Lower lobe of right lung (tissue), 2 donors: ENCODE data around the gene LAMTOR2. TPM values are rescaled to one million over a fixed set of nuclear protein-coding genes. Genes with fewer than 3 reads are reported as not detected.
"Not testable (repeated sequence)": the region's sequence is repeated elsewhere in the genome, so short reads cannot be mapped to it uniquely, and the experiment has no call there.

Experiments
- ATAC-seq, 2 donors: fragments of 200-7000 bp; cut with Tn5 transposase; one replicate each; pipeline ENCODE4 v1.9.1; 2020 to 2022; ENCODE audit warnings: mild to moderate bottlenecking in 2 of 2, moderate library complexity in 2 of 2
- DNase-seq: peaks from one replicate; pipeline ENCODE4 v3.0.0-alpha.2; 2020
- H3K27ac ChIP-seq: fragments of 200-600 bp; one replicate; pipeline ENCODE4 v1.8.0; 2022
- H3K27me3 ChIP-seq: fragments of 200-600 bp; one replicate; pipeline ENCODE4 v1.8.0; 2022; ENCODE audit warnings: low read depth
- H3K36me3 ChIP-seq: fragments of 200-600 bp; one replicate; pipeline ENCODE4 v1.8.0; 2022; ENCODE audit warnings: mild to moderate bottlenecking
- H3K4me1 ChIP-seq: fragments of 200-600 bp; one replicate; pipeline ENCODE4 v1.8.0; 2022
- H3K4me3 ChIP-seq: fragments of 200-600 bp; one replicate; pipeline ENCODE4 v1.8.0; 2022; ENCODE audit warnings: mild to moderate bottlenecking
- H3K9me3 ChIP-seq: fragments of 200-600 bp; one replicate; pipeline ENCODE4 v1.8.0; 2022
- CTCF ChIP-seq: fragments of 200-600 bp; IDR thresholded peaks from one replicate; pipeline ENCODE4 v1.8.0; 2022; ENCODE audit warnings: antibody characterized with exemption, mild to moderate bottlenecking
- intact Hi-C: fragments of 100-400 bp; cut with DNase I; formaldehyde crosslinking; loops from one replicate; pipeline ENCODE4 v1.11.0; 2022
- total RNA-seq: library from RNA; stranded (reverse); fragmentation: NEBNext Ultra II Directional; extraction: Animal tissue kit (Norgen Biotek cat#: 25700); gene quantifications from one replicate; pipeline ENCODE4 v1.2.1, GENCODE V29; 2021
- donor health status: DM: no; HTN: yes; CAD: no; lungs with severe emphysema.

The LAMTOR2 gene
- total RNA-seq, 1 donor from 2014 or later: 66.5 TPM

DNA sequence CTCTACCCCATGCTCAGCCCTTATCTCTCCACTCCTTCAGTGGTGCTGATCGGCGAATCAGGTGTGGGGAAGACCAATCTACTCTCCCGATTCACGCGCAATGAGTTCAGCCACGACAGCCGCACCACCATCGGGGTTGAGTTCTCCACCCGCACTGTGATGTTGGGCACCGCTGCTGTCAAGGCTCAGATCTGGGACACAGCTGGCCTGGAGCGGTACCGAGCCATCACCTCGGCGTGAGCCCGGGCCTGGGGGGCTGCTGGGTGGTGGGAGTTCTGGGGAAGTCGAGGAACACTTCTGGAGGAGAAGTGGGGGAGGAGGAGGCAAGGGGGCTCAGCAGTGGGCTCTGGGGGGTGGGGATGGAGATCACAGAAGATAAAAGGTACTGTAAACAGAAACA is 11.3 kb downstream of the LAMTOR2 start:
- no peaks in the 10 kb centered on the region for H3K9me3 ChIP-seq
- H3K4me3 ChIP-seq: no peak overlapping the region
- no peak for TF ChIP-seq CTCF
- H3K36me3 ChIP-seq: peaks cover 8% of the 10 kb centered on the region
- no peaks in the 10 kb centered on the region for H3K4me1 ChIP-seq
- H3K27me3 ChIP-seq: no peaks in the 10 kb centered on the region
- no peak for ATAC-seq
- DNase-seq: no peak
- no peak overlapping the region for H3K27ac ChIP-seq
- intact Hi-C loops: no loop called here

DNA sequence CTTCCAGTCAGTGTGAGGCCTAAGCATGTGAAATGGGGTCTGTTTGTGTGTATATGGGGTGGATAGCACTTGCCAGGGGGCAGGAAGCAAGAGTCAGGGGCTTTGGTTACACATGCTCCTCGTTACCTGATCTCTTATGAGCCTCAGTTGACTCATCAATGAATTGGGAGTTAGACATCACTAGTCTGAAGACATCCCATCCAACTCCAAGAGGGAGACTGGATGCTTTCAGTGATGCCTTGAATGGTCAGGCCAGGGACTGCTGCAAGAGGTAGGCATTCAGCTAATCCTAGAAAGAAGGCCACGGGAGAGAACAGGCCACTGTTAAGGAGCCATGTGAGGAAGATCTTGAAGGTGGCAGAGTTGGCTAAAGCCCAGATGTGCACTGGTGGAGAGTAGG is 12.7 kb downstream of the LAMTOR2 start:
- no peak for TF ChIP-seq CTCF
- no peak for DNase-seq
- no peak for ATAC-seq
- Histone ChIP-seq H3K9me3 (no peaks in the 10 kb centered on the region), H3K27ac (no peak overlapping the region), H3K4me1 (no peaks in the 10 kb centered on the region), H3K36me3 (peaks cover 8% of the 10 kb centered on the region), H3K27me3 (no peaks in the 10 kb centered on the region), H3K4me3 (no peak overlapping the region)
- intact Hi-C loops: no loop called here

- Histone ChIP-seq H3K27ac (peak overlapping the region; percentile 31), H3K4me3 (no peak overlapping the region), H3K9me3 (no peaks in the 10 kb centered on the region), H3K27me3 (no peaks in the 10 kb centered on the region), H3K4me1 (peaks cover 2% of the 10 kb centered on the region), H3K36me3 (peaks cover 8% of the 10 kb centered on the region)
- no peak for DNase-seq
- no peak for TF ChIP-seq CTCF
- ATAC-seq: no peak
- intact Hi-C loops: no loop called here
Observed at GRCh38 chr1:156069490-156070455, 15.2 kb downstream of the LAMTOR2 start.

DNA sequence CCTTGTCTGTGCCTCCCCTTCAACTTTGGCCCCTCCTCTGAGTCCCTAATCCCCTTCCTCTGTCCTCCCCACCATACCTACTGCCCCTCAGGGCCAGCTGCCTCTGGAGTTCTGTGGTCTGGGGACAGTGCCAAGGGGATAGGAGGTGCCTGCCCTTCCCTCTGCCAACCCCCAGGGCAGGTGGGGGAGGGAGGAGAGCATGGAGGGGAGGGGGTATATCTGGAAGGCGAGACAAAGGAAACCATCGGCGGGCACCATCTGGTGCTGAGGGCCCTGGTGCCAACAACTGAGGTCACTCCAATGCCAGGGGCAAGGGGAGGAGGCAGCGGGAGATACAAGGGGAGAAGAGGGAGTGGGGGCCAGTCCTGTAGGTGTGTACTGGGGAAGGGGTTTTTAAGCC is 16.0 kb downstream of the LAMTOR2 start:
- Histone ChIP-seq H3K9me3 (no peaks in the 10 kb centered on the region), H3K27me3 (no peaks in the 10 kb centered on the region), H3K4me1 (peaks cover 10% of the 10 kb centered on the region), H3K36me3 (peaks cover 8% of the 10 kb centered on the region), H3K4me3 (no peak overlapping the region), H3K27ac (no peak overlapping the region)
- intact Hi-C loops: no loop called here
- ATAC-seq (no peak), DNase-seq (no peak)
- no peak for TF ChIP-seq CTCF

DNA sequence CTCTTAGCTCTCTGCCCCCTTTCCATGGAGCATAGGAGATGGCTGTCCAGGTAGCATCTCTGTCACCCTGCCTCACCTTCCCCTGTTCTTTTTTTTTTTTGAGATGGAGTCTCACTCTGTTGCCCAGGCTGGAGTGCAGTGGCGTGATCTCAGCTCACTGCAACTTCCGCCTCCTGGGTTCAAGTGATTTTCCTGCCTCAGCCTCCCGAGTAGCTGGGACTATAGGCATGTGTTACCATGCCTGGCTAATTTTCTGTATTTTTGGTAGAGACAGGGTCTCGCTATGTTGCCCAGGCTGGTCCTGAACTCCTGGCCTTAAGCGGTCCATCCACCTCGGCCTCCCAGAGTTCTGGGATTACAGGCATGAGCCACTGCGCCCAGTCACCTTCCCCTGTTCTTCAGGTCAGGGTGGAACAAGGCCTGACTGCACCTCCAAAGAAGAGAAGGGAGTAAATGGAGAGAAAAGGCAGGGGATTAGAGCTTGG is 16.8 kb downstream of the LAMTOR2 start:
- H3K36me3 ChIP-seq, intact Hi-C loops: not testable (repeated sequence)

DNA sequence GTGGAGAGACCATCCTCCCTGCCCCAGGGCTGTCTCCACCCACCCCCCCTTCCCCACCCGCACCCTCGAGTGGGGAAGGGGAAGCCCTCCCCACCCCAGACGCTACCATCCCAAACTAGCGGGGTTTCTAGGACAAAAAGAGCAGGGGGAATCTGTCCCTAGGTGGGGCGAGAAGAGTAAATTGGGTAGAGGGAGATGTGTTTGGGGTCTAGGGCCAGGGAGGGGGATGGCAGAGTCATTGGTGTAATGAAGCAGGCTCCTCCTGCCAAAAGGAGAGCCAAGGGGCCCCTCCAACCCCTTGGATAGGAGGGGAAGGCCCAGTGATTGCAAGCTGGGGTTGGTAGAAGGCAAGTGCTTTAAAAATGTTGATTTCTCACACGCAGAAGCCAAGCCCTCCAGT is 17.7 kb downstream of the LAMTOR2 start:
- Histone ChIP-seq H3K4me1 (peaks cover 19% of the 10 kb centered on the region), H3K4me3 (no peak overlapping the region), H3K27me3 (no peaks in the 10 kb centered on the region), H3K36me3 (peaks cover 8% of the 10 kb centered on the region), H3K9me3 (no peaks in the 10 kb centered on the region), H3K27ac (no peak overlapping the region)
- intact Hi-C loops: no loop called here
- TF ChIP-seq CTCF: no peak
- ATAC-seq: no peak
- DNase-seq: no peak

More for the DNA sequence above, 16.8 kb downstream of the LAMTOR2 start:
- not testable (repeated sequence) for H3K4me3 ChIP-seq, ATAC-seq, DNase-seq, H3K27me3 ChIP-seq, H3K27ac ChIP-seq, H3K9me3 ChIP-seq
- H3K4me1 ChIP-seq: peaks cover 18% of the 10 kb centered on the region
